ENCODE data around the gene CPAMD8.

GRCh38 chr19:17061205-17061604 is 34.6 kb upstream of the CPAMD8 start:
- no peak for TF ChIP-seq POLR2A (IDR thresholded peaks at IDR 0.05; ENCODE audit: low read depth, low read length)
- TF ChIP-seq, protein P1, sequence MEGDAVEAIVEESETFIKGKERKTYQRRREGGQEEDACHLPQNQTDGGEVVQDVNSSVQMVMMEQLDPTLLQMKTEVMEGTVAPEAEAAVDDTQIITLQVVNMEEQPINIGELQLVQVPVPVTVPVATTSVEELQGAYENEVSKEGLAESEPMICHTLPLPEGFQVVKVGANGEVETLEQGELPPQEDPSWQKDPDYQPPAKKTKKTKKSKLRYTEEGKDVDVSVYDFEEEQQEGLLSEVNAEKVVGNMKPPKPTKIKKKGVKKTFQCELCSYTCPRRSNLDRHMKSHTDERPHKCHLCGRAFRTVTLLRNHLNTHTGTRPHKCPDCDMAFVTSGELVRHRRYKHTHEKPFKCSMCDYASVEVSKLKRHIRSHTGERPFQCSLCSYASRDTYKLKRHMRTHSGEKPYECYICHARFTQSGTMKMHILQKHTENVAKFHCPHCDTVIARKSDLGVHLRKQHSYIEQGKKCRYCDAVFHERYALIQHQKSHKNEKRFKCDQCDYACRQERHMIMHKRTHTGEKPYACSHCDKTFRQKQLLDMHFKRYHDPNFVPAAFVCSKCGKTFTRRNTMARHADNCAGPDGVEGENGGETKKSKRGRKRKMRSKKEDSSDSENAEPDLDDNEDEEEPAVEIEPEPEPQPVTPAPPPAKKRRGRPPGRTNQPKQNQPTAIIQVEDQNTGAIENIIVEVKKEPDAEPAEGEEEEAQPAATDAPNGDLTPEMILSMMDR (IDR thresholded peaks at IDR 0.05 in 2 of 3, conservative IDR thresholded peaks at IDR 0.05 in 1 of 3; ENCODE audit: control insufficient read depth in 2 of 3, extremely low read depth in 1 of 3, insufficient read depth in 1 of 3, low read depth in 3 of 3, low read length in 3 of 3): no peak
- no peak for TF ChIP-seq ZNF622 (IDR thresholded peaks at IDR 0.05)
- TF ChIP-seq EGR1 (IDR thresholded peaks at IDR 0.05; ENCODE audit: borderline replicate concordance in 1 of 2, low read depth in 2 of 2, low read length in 2 of 2): no peak
- TF ChIP-seq TARDBP (IDR thresholded peaks at IDR 0.05; ENCODE audit: borderline replicate concordance): no peak
- no peak for TF ChIP-seq BRCA1 (IDR thresholded peaks at IDR 0.05; ENCODE audit: low read depth, low read length)
- TF ChIP-seq SPI1 (IDR thresholded peaks at IDR 0.05; ENCODE audit: borderline replicate concordance, insufficient read depth, low read depth, low read length): no peak
- TF ChIP-seq IKZF1 (conservative IDR thresholded peaks at IDR 0.05): no peak
- no peak for TF ChIP-seq POLR2AphosphoS5 (IDR thresholded peaks at IDR 0.05; ENCODE audit: low read length)
- TF ChIP-seq EP300 (IDR thresholded peaks at IDR 0.05; ENCODE audit: borderline replicate concordance in 1 of 2, control insufficient read depth in 1 of 2, low read depth in 2 of 2, low read length in 2 of 2): no peak
- TF ChIP-seq, protein P2, sequence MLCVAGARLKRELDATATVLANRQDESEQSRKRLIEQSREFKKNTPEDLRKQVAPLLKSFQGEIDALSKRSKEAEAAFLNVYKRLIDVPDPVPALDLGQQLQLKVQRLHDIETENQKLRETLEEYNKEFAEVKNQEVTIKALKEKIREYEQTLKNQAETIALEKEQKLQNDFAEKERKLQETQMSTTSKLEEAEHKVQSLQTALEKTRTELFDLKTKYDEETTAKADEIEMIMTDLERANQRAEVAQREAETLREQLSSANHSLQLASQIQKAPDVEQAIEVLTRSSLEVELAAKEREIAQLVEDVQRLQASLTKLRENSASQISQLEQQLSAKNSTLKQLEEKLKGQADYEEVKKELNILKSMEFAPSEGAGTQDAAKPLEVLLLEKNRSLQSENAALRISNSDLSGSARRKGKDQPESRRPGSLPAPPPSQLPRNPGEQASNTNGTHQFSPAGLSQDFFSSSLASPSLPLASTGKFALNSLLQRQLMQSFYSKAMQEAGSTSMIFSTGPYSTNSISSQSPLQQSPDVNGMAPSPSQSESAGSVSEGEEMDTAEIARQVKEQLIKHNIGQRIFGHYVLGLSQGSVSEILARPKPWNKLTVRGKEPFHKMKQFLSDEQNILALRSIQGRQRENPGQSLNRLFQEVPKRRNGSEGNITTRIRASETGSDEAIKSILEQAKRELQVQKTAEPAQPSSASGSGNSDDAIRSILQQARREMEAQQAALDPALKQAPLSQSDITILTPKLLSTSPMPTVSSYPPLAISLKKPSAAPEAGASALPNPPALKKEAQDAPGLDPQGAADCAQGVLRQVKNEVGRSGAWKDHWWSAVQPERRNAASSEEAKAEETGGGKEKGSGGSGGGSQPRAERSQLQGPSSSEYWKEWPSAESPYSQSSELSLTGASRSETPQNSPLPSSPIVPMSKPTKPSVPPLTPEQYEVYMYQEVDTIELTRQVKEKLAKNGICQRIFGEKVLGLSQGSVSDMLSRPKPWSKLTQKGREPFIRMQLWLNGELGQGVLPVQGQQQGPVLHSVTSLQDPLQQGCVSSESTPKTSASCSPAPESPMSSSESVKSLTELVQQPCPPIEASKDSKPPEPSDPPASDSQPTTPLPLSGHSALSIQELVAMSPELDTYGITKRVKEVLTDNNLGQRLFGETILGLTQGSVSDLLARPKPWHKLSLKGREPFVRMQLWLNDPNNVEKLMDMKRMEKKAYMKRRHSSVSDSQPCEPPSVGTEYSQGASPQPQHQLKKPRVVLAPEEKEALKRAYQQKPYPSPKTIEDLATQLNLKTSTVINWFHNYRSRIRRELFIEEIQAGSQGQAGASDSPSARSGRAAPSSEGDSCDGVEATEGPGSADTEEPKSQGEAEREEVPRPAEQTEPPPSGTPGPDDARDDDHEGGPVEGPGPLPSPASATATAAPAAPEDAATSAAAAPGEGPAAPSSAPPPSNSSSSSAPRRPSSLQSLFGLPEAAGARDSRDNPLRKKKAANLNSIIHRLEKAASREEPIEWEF (IDR thresholded peaks at IDR 0.05; ENCODE audit: insufficient replicate concordance, low read depth, low read length): no peak
- no peak for TF ChIP-seq SUZ12 (IDR thresholded peaks at IDR 0.05; ENCODE audit: unreplicated experiment)
- TF ChIP-seq ESRRA (IDR thresholded peaks at IDR 0.05; ENCODE audit: low read length): no peak
- no peak for TF ChIP-seq E4F1 (IDR thresholded peaks at IDR 0.05; ENCODE audit: borderline replicate concordance, partially characterized antibody)

Data from GM12878 (cell line).